Endothelial cell of umbilical vein (primary cell): ENCODE measurements around the gene WDPCP. TPM values are rescaled to one million over a fixed set of nuclear protein-coding genes. Genes with fewer than 3 reads are reported as not detected.

ENCODE experiments used
- BruUV-seq: library from RNA; stranded (reverse); fragments of 400-500 nt; replicated peaks from 2 replicates; lab custom pipeline; 2021; lab: Mats Ljungman, UMichigan
- CTCF ChIA-PET: fragments of 300-600, 350-600 bp; sonication (Branson Sonifier 250); formaldehyde crosslinking; loops from one replicate; lab custom pipeline; 2021; ENCODE audit warnings: antibody characterized with exemption, inconsistent platforms; lab: Charles Lee
- POLR2A ChIA-PET: fragments of 300-600, 350-600 bp; sonication (Branson Sonifier 250); formaldehyde crosslinking; loops from one replicate; lab custom pipeline; 2021; ENCODE audit warnings: antibody characterized with exemption, inconsistent platforms; lab: Charles Lee
- DNase-seq: peaks from one replicate; pipeline ENCODE4 v3.0.0-alpha.2; 2011; ENCODE audit warnings: low read depth, low spot score
- FAIRE-seq: peaks from 2 replicates; lab custom pipeline; 2011; peaks lifted over from hg19 to GRCh38; lab: Jason Lieb, UNC
- H2AFZ ChIP-seq: 2 replicates; pipeline ENCODE4 v1.6.0; 2012; ENCODE audit warnings: low read depth, low read length, control low read depth, inconsistent platforms
- H3K27ac ChIP-seq: 2 replicates; pipeline ENCODE4 v1.5.1; 2011; ENCODE audit warnings: low read depth, mild to moderate bottlenecking, control low read depth, low read length, moderate library complexity; ENCODE audit not compliant: insufficient read depth
- H3K27me3 ChIP-seq, 2 experiments: 2 replicates each; pipeline versions ENCODE4 v1.6.0 to v1.6.1; 2011; ENCODE audit warnings: low read length in 2 of 2, mixed read lengths in 1 of 2; ENCODE audit not compliant: control insufficient read depth in 2 of 2, insufficient read depth in 2 of 2
- H3K36me3 ChIP-seq, 2 experiments: 2 replicates in 1 of 2; 3 replicates in 1 of 2; pipeline ENCODE4 v1.5.1; 2011; ENCODE audit warnings: low read length in 2 of 2, mild to moderate bottlenecking in 1 of 2, moderate library complexity in 1 of 2; ENCODE audit not compliant: control insufficient read depth in 2 of 2, insufficient read depth in 2 of 2; ENCODE audit errors: extremely low read depth in 1 of 2
- H3K4me1 ChIP-seq: 3 replicates; pipeline ENCODE4 v1.5.1; 2011; ENCODE audit warnings: mild to moderate bottlenecking, low read length; ENCODE audit not compliant: control insufficient read depth, insufficient read depth; ENCODE audit errors: extremely low read depth
- H3K4me2 ChIP-seq: 2 replicates; pipeline ENCODE4 v1.6.1; 2011; ENCODE audit warnings: low read length, control low read depth, mixed read lengths; ENCODE audit not compliant: insufficient read depth
- H3K4me3 ChIP-seq, 3 experiments: fragments of 200-600 bp in 1 of 3; sonication (generic), shearing (Covaris generic) in 1 of 3; replicated peaks in 1 of 3; 2 replicates each; pipeline ENCODE4 v1.5.1; 2011 to 2016; ENCODE audit warnings: control low read depth in 3 of 3, low read length in 3 of 3, mild to moderate bottlenecking in 2 of 3, inconsistent platforms in 1 of 3, low read depth in 1 of 3, moderate library complexity in 1 of 3; ENCODE audit not compliant: insufficient read depth in 1 of 3
- H3K79me2 ChIP-seq: 2 replicates; pipeline ENCODE4 v1.6.0; 2012; ENCODE audit warnings: low read length, inconsistent platforms; ENCODE audit not compliant: control insufficient read depth, insufficient read depth
- H3K9ac ChIP-seq: replicated peaks from 2 replicates; pipeline ENCODE3; 2011; ENCODE audit warnings: low read length, control low read depth; ENCODE audit not compliant: insufficient read depth; ENCODE audit errors: extremely low read depth
- H3K9me1 ChIP-seq: replicated peaks from 3 replicates; pipeline ENCODE4 v1.6.0; 2011; ENCODE audit warnings: mild to moderate bottlenecking, low read length; ENCODE audit not compliant: control insufficient read depth, insufficient read depth; ENCODE audit errors: extremely low read depth
- H3K9me3 ChIP-seq: replicated peaks from 2 replicates; pipeline ENCODE4 v1.5.1; 2012; ENCODE audit warnings: low read length, inconsistent platforms; ENCODE audit not compliant: control insufficient read depth, insufficient read depth
- H4K20me1 ChIP-seq: replicated peaks from 2 replicates; pipeline ENCODE3; 2011; ENCODE audit warnings: mild to moderate bottlenecking, low read length; ENCODE audit not compliant: control insufficient read depth, insufficient read depth; ENCODE audit errors: extremely low read depth
- CTCF ChIP-seq, 2 donors: IDR thresholded peaks; 1 replicate in 1 of 2; 2 replicates in 1 of 2; pipeline ENCODE4 v1.5.1; 2011; ENCODE audit warnings: low read length in 2 of 2, mild to moderate bottlenecking in 2 of 2, moderate library complexity in 2 of 2, control low read depth in 1 of 2, inconsistent platforms in 1 of 2, low read depth in 1 of 2; ENCODE audit not compliant: insufficient read depth in 1 of 2; ENCODE audit errors: extremely low read depth in 1 of 2
- EZH2 ChIP-seq: IDR thresholded peaks from 2 replicates; pipeline ENCODE4 v1.6.1; 2012; ENCODE audit warnings: borderline replicate concordance, low read depth, mild to moderate bottlenecking, moderate library complexity, low read length, inconsistent platforms; ENCODE audit not compliant: severe bottlenecking
- FOS ChIP-seq: IDR thresholded peaks from 2 replicates; pipeline ENCODE4 v1.6.1; 2011; ENCODE audit warnings: mild to moderate bottlenecking, low read length, moderate library complexity, borderline replicate concordance; ENCODE audit not compliant: insufficient read depth
- GATA2 ChIP-seq: IDR thresholded peaks from 2 replicates; pipeline ENCODE4 v1.7.0; 2011; ENCODE audit warnings: low read depth, mild to moderate bottlenecking, moderate library complexity, mixed read lengths, low read length; ENCODE audit not compliant: insufficient read length, insufficient read depth
- JUN ChIP-seq: IDR thresholded peaks from 2 replicates; pipeline ENCODE4 v1.6.1; 2011; ENCODE audit warnings: borderline replicate concordance, low read depth; ENCODE audit not compliant: insufficient read length, insufficient read depth
- MAX ChIP-seq: IDR thresholded peaks from 2 replicates; pipeline ENCODE4 v1.6.1; 2011; ENCODE audit not compliant: insufficient read depth, insufficient read length
- MYC ChIP-seq: IDR thresholded peaks from one replicate; pipeline ENCODE4 v1.6.1; 2011; ENCODE audit warnings: mild to moderate bottlenecking, low read depth, low read length
- POLR2A ChIP-seq: IDR thresholded peaks from 2 replicates; pipeline ENCODE4 v1.6.1; 2012; ENCODE audit warnings: low read depth, mild to moderate bottlenecking, control low read depth, low read length
- POLR2AphosphoS5 ChIP-seq: IDR thresholded peaks from 2 replicates; pipeline ENCODE4 v1.6.1; 2012; ENCODE audit warnings: low read depth, mild to moderate bottlenecking, control low read depth, low read length, moderate library complexity; ENCODE audit not compliant: insufficient read depth
- dilution Hi-C: fragments of 300-500 bp; cut with MboI; formaldehyde crosslinking; loops from one replicate; pipeline ENCODE4 v1.15.0; 2019; ENCODE audit warnings: low sequenced_read_pairs; ENCODE audit not compliant: extremely low pct_ligation_motif_present
- intact Hi-C: fragments of 100-400 bp; cut with micrococcal nuclease; formaldehyde crosslinking; loops from one replicate; pipeline ENCODE4 v1.10.0; 2022
- polyA plus RNA-seq, 4 experiments: library from polyadenylated mRNA; depleted of rRNA in 3 of 4; stranded (reverse) in 3 of 4; unstranded in 1 of 4; fragments of >200 nt; gene quantifications; 2 replicates each; pipeline versions ENCODE4 v1.2.1 to v1.2.3, GENCODE V29; 2011 to 2012; ENCODE audit warnings: missing spikeins in 1 of 4
- total RNA-seq: library from RNA; stranded (reverse); gene quantifications from 2 replicates; pipeline ENCODE4 v1.2.3, GENCODE V29; 2021

WDPCP gene
- total and polyA plus RNA-seq, 2 donors (not counting 3 experiments of a cell fraction or from before 2014, with no cell fraction given): 4.0 to 8.8 TPM

GRCh38 chr2:63503818-63504217 is 84.5 kb downstream of the WDPCP start:
- intact Hi-C loops: no loop called here

More at GRCh38 chr2:63503818-63504217, 84.5 kb downstream of the WDPCP start:
- no TSS peak for BruUV-seq
- Histone ChIP-seq H3K27me3 (no peaks in the 10 kb centered on the region), H3K4me3 (no peak overlapping the region), H3K9me1 (no peaks in the 10 kb centered on the region), H3K9me3 (no peaks in the 10 kb centered on the region), H3K27ac (no peak overlapping the region), H3K9ac (no peak overlapping the region), H3K4me1 (no peaks in the 10 kb centered on the region), H3K79me2 (no peaks in the 10 kb centered on the region), H3K36me3 (no peaks in the 10 kb centered on the region), H3K4me2 (no peak overlapping the region), H2AFZ (no peak overlapping the region), H4K20me1 (no peaks in the 10 kb centered on the region)
- dilution Hi-C loops: no loop called here
- no peak for TF ChIP-seq FOS
- TF ChIP-seq GATA2: no peak
- no peak for TF ChIP-seq MYC
- TF ChIP-seq POLR2AphosphoS5: no peak
- no peak for TF ChIP-seq EZH2
- no peak for TF ChIP-seq CTCF (IDR thresholded peaks at IDR 0.05; ENCODE audit: extremely low read depth in 1 of 2, insufficient read depth in 1 of 2, low read depth in 1 of 2, low read length in 2 of 2)
- no peak for TF ChIP-seq MAX
- no peak for TF ChIP-seq JUN
- TF ChIP-seq POLR2A: no peak
- DNase-seq (no peak), FAIRE-seq (no peak)
- CTCF ChIA-PET: no interaction called here
- POLR2A ChIA-PET: no interaction called here
